PC-9 (cell line): ENCODE data around the gene ARID5B. TPM values are rescaled to one million over a fixed set of nuclear protein-coding genes. Genes with fewer than 3 reads are reported as not detected.

Experiments used
- BruUV-seq: library from RNA; stranded (reverse); fragments of 400-500 nt; replicated peaks from 2 replicates; lab custom pipeline; 2021; lab: Mats Ljungman, UMichigan
- CTCF ChIA-PET: fragments of 300-600 bp; sonication (Branson Sonifier 250); formaldehyde crosslinking; loops from one replicate; lab custom pipeline; 2022; ENCODE audit warnings: antibody characterized with exemption; lab: Charles Lee
- POLR2A ChIA-PET: fragments of 300-600 bp; sonication (Branson Sonifier 250); formaldehyde crosslinking; loops from one replicate; lab custom pipeline; 2022; ENCODE audit warnings: antibody characterized with exemption; ENCODE audit not compliant: unreplicated experiment; lab: Charles Lee
- DNase-seq, 2 experiments: peaks; one replicate each; pipeline versions ENCODE4 v3.0.0 to v3.0.0-alpha.2; 2015 to 2022; ENCODE audit warnings: mixed read lengths in 1 of 2
- H2AFZ ChIP-seq: fragments of 200-600 bp; sonication (generic); 2 replicates; pipeline ENCODE4 v1.8.1; 2017; ENCODE audit warnings: antibody characterized with exemption
- H3F3A ChIP-seq: fragments of 200-600 bp; sonication (generic); 2 replicates; pipeline ENCODE4 v1.8.1; 2017; ENCODE audit warnings: antibody characterized with exemption, mild to moderate bottlenecking, low read depth; ENCODE audit not compliant: insufficient read depth
- H3K27ac ChIP-seq: fragments of 200-600 bp; sonication (generic); 2 replicates; pipeline ENCODE4 v1.6.1; 2016; ENCODE audit warnings: mixed run types
- H3K27me3 ChIP-seq: fragments of 200-600 bp; sonication (generic); 2 replicates; pipeline ENCODE4 v1.6.1; 2016; ENCODE audit warnings: low read depth, mixed run types; ENCODE audit not compliant: insufficient read depth
- H3K36me3 ChIP-seq: fragments of 200-600 bp; sonication (generic); 2 replicates; pipeline ENCODE4 v1.6.1; 2016; ENCODE audit warnings: low read depth, mixed run types
- H3K4me1 ChIP-seq: fragments of 200-600 bp; sonication (generic); replicated peaks from 2 replicates; pipeline ENCODE4 v1.6.1; 2016; ENCODE audit warnings: mixed run types; ENCODE audit not compliant: insufficient read depth
- H3K4me2 ChIP-seq: fragments of 200-600 bp; sonication (generic); 2 replicates; pipeline ENCODE4 v1.6.1; 2017; ENCODE audit warnings: mixed run types
- H3K4me3 ChIP-seq: fragments of 200-600 bp; sonication (generic); 2 replicates; pipeline ENCODE4 v1.6.1; 2016; ENCODE audit warnings: mixed run types
- H3K79me2 ChIP-seq: fragments of 200-600 bp; sonication (generic); 2 replicates; pipeline ENCODE4 v1.6.1; 2017; ENCODE audit warnings: low read depth, mixed run types
- H3K9me2 ChIP-seq: fragments of 200-600 bp; sonication (generic); 2 replicates; pipeline ENCODE4 v1.8.1; 2017; ENCODE audit warnings: mild to moderate bottlenecking; ENCODE audit not compliant: insufficient read depth
- H3K9me3 ChIP-seq: fragments of 200-600 bp; sonication (generic); 2 replicates; pipeline ENCODE4 v1.8.1; 2016; ENCODE audit warnings: low read depth; ENCODE audit not compliant: insufficient read depth
- H4K20me1 ChIP-seq: fragments of 200-600 bp; sonication (generic); 2 replicates; pipeline ENCODE4 v1.8.1; 2017; ENCODE audit not compliant: insufficient read depth
- EZH2 ChIP-seq: fragments of 200-600 bp; sonication (generic); IDR thresholded peaks from 2 replicates; pipeline ENCODE4 v1.8.0; 2017; ENCODE audit warnings: antibody characterized with exemption, low read depth
- intact Hi-C: fragments of 100-400 bp; cut with micrococcal nuclease; formaldehyde crosslinking; loops from one replicate; pipeline ENCODE4 v1.10.0; 2022; ENCODE audit not compliant: unreplicated experiment
- total RNA-seq: library from RNA; stranded (reverse); gene quantifications from 2 replicates; pipeline ENCODE4 v1.2.3, GENCODE V29; 2021
- TF ChIP-seq, protein P1 (sequence below): fragments of 200-600 bp; sonication (generic); conservative IDR thresholded peaks from 2 replicates; pipeline ENCODE4 v1.6.1; 2017; ENCODE audit warnings: mixed run types, antibody characterized with exemption, mild to moderate bottlenecking, moderate library complexity

ARID5B gene
- total RNA-seq, 1 experiment from 2014 or later = 7.4 TPM

DNA sequence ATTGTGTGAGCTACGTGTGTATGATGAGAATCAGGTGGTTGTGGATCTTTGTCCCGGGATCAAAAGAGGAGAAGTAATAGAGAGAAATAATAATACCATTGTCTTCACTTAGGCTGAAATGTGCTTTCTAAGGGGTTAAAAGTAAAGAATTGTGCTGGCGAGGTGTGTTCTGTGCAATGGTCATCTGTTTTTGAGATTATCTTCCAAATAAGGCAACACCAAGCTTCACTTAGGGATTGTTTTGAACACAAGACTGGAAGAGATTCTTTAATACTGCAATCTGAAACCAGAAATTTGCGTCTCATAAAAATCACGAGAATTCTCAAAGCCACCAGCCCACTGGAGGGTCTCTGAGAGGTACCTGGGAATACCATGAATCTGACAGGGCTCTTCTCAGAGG lies 84.2 kb downstream of the ARID5B start:
- Histone ChIP-seq H4K20me1 (no peaks in the 10 kb centered on the region), H3K4me3 (no peak overlapping the region), H2AFZ (no peak overlapping the region), H3K36me3 (no peaks in the 10 kb centered on the region), H3K4me1 (peaks cover 15% of the 10 kb centered on the region), H3F3A (peaks cover 16% of the 10 kb centered on the region), H3K27ac (no peak overlapping the region), H3K4me2 (no peak overlapping the region), H3K27me3 (no peaks in the 10 kb centered on the region), H3K9me3 (no peaks in the 10 kb centered on the region; the same call in 1 of the 2 replicates), H3K79me2 (no peaks in the 10 kb centered on the region), H3K9me2 (no peaks in the 10 kb centered on the region)
- intact Hi-C loops = no loop called here
- TF ChIP-seq EZH2 = no peak
- TF ChIP-seq, protein P1, sequence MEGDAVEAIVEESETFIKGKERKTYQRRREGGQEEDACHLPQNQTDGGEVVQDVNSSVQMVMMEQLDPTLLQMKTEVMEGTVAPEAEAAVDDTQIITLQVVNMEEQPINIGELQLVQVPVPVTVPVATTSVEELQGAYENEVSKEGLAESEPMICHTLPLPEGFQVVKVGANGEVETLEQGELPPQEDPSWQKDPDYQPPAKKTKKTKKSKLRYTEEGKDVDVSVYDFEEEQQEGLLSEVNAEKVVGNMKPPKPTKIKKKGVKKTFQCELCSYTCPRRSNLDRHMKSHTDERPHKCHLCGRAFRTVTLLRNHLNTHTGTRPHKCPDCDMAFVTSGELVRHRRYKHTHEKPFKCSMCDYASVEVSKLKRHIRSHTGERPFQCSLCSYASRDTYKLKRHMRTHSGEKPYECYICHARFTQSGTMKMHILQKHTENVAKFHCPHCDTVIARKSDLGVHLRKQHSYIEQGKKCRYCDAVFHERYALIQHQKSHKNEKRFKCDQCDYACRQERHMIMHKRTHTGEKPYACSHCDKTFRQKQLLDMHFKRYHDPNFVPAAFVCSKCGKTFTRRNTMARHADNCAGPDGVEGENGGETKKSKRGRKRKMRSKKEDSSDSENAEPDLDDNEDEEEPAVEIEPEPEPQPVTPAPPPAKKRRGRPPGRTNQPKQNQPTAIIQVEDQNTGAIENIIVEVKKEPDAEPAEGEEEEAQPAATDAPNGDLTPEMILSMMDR = no peak
- DNase-seq = no peak
- CTCF ChIA-PET = no interaction called here
- BruUV-seq = no TSS peak
- POLR2A ChIA-PET = no interaction called here

DNA sequence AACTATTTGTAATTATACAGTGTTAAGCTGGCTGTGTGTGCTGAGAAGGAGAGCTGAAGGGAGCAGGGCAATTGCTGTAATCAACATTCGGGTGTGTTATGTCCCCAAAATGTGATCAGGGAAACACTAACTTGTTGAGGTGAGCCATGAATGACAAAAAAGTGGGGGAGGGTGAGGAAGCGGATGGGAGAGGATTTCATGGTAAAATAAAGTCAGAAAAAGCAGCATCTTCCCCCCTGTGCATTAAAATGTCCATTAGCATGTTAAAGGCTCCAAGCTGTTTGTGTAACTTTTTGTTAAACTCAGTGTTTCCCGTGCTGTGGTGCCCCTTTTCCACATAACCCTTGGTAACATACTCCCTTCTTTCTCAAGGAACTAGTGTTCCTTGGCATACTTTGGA lies 84.9 kb downstream of the ARID5B start:
- no peaks in the 10 kb centered on the region for H4K20me1 ChIP-seq
- TF ChIP-seq, protein P1 = no peak
- no peak for TF ChIP-seq EZH2
- no peak overlapping the region for H3K27ac ChIP-seq
- CTCF ChIA-PET = no interaction called here
- no peaks in the 10 kb centered on the region for H3K27me3 ChIP-seq
- H3K79me2 ChIP-seq = no peaks in the 10 kb centered on the region
- H3F3A ChIP-seq = peaks cover 9% of the 10 kb centered on the region
- BruUV-seq = no TSS peak
- H3K4me3 ChIP-seq = no peak overlapping the region
- H3K9me2 ChIP-seq = no peaks in the 10 kb centered on the region
- H3K9me3 ChIP-seq = no peaks in the 10 kb centered on the region; the same call in 1 of the 2 replicates
- no peaks in the 10 kb centered on the region for H3K36me3 ChIP-seq
- intact Hi-C loops = no loop called here
- peaks cover 9% of the 10 kb centered on the region for H3K4me1 ChIP-seq
- H3K4me2 ChIP-seq = no peak overlapping the region
- H2AFZ ChIP-seq = no peak overlapping the region
- DNase-seq = no peak
- POLR2A ChIA-PET = no interaction called here

- Histone ChIP-seq H3K9me3 (no peaks in the 10 kb centered on the region; the same call in 1 of the 2 replicates), H3F3A (peaks cover 4% of the 10 kb centered on the region; the same call in 1 of the 2 replicates), H4K20me1 (no peaks in the 10 kb centered on the region), H3K4me1 (peaks cover 3% of the 10 kb centered on the region), H3K27ac (no peak overlapping the region), H3K79me2 (no peaks in the 10 kb centered on the region), H3K4me3 (no peak overlapping the region), H3K4me2 (no peak overlapping the region), H3K27me3 (no peaks in the 10 kb centered on the region), H2AFZ (no peak overlapping the region), H3K9me2 (no peaks in the 10 kb centered on the region), H3K36me3 (no peaks in the 10 kb centered on the region)
- TF ChIP-seq, protein P1 = no peak
- no peak for TF ChIP-seq EZH2
- BruUV-seq = no TSS peak
- no peak for DNase-seq
- ChIA-PET CTCF (no interaction called here), POLR2A (no interaction called here)
- intact Hi-C loops = no loop called here
These were observed 85.4 kb downstream of the ARID5B start for GRCh38 chr10:61986788-61987492.
